HG02610 (cell line): Measurements from ENCODE around the gene RASD2.

Experiments used
- ATAC-seq: cut with Tn5 transposase; IDR thresholded peaks from one replicate; pipeline ENCODE4 v1.9.1; 2021; ENCODE audit warnings: mild to moderate bottlenecking, moderate library complexity; ENCODE audit not compliant: unreplicated experiment

Gene RASD2

GRCh38 chr22:35558031-35558430 is 17.4 kb downstream of the RASD2 start:
- no peak for ATAC-seq

DNA sequence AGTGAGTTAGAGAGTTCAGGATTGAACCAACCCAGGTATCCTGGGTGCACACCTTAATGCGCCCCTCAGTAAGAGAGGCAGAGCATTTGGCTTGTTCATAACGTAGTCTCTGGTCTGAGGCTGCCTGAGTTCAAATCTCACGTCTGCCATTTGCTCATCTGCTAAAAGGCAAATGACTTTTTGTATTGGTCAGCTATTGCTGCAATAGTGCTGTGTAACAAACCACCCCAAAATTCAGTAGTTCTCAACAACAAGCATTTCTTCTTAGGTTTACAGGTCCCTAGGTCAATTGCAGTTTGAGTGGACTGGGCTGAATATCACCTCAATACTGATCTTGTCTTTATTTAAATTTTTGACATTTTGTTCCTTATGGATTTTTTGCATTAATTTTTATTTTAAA is 18.1 kb downstream of the RASD2 start:
- ATAC-seq, result no peak

GRCh38 chr22:35559354-35560005 is 18.8 kb downstream of the RASD2 start:
- ATAC-seq, result no peak

DNA sequence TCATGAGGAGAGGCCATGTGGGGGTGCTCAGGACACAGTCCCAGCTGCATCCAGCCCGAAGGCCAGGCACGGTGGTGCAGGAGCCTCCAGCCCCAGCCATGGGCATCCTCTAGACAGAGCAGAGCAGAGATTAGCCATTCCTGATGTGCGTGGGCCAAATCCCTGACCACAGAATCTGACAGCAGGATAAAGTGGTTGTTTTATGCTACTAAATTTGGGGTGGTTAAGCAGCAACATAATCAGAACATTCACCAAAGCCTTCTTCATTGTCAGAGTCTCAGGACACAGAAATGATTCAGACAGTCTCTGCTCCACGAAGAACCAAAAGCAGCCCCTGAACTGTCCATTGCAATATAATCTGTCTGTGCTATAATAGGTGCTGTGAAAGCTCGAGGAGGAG is 19.7 kb downstream of the RASD2 start:
- ATAC-seq, result no peak

DNA sequence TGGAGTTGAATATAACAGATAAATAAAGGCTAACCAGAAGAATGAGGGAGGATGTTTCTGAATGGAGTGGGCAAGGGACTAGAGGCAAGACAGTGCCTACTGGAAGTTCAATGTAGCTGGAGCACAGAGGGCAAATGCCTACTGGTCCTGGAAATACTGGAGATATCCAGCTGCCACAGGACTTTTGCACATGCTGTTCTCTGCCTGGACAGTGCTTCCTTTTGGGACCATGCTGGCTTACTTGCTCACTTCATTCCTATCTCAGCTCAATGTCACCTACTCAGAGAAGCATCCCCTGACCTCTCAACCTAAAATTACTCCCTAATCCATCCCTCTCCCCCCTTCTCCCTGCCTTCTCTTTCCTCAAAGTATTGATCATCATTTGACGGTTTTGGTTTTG is 20.2 kb downstream of the RASD2 start:
- ATAC-seq, result no peak

DNA sequence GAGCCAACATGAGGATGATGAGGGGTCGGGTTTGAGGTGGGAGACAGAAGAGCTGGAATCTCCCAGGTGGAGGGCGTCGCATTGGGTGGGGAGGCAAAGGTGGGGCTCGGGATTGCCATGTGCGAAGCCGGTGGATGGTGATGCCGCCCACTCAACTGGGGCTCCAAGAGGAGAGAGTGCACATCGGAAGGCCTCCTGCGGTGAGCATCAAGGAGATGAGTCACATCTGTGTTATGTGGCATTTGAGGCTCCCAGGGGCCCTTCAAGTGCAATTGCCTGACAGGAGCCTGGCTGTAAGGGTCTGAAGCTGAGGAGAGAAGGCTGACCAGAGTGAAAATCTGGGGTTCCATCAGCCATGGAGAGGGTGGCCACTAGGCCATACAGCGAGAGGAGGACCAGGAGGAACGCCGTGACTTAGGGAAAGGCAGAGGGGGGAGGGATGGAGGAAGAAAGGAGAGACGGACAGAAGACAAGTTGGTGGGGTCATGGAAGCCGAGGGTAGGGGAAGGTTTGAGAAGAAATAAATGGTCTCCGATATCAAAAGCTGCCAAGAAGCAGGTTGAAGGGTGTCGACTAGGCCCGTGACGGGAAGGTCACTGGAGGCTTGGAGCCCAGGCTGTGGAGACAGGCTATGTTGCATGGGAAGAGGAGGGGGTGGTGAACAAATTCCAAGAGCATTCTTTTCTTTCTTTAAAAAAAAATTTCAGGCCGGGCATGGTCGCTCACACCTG is 21.3 kb downstream of the RASD2 start:
- ATAC-seq, result no peak

DNA sequence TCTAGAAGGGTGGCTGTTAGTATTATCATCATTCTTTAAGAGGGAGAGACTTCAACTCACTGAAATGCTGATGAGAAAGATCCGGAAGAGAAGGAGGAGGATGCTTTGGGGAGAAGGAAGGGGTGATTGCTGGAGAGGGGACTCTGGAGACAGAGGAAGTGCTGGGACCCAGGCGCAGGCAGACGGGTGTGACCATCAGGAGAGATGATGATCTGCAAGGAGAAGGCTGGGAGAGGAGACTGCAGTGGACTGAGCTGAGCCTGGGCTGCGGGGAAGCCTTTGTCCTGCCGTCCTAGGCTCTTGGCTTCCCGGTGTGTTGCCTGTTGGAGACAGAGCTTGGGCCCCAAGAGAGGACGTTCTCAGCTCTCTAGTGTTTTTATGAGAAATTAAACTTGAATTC is 22.6 kb downstream of the RASD2 start:
- no peak for ATAC-seq

DNA sequence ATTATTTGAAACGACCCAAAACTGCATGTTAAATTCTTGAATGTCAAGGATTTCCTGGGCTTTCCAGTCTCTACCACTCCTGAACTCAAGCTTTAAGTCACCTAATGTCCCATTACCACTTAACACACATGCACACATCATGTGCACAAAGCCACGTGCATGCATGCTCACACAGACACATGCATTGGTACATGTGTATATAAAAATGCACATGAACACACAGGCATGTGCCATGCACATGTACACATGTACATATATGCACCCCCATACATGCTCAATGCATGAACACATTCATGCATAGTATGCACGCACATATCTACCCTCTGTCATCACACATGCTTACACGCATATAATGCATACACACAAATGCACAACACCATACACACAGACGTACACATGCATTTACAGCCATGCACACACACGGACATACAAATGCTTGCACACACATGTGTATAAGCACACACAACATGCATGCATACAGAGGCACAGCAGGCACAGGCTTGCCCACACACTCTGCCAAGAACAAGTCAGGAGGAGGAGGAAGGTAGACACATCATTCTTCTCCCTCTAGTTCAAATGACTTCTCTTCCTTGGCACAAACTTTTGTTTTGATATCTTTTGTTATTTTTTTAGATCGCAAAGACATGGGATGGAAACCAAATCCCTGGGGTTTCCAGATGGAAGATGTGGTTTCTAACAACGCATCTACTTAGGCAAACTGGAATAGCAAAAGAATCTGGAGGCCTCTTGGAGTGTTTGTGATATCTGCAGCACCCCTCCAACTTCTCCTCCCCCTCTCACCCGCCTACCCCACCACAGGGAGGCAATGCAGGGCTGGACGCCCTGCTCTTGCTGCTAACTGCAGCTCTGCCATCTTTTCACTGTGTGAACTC is 24.6 kb downstream of the RASD2 start:
- no peak for ATAC-seq

- ATAC-seq, result no peak
Measured at GRCh38 chr22:35567351-35568141, 26.9 kb downstream of the RASD2 start.

GRCh38 chr22:35568751-35569739 is 28.4 kb downstream of the RASD2 start:
- no peak for ATAC-seq

GRCh38 chr22:35569916-35570315 is 29.3 kb downstream of the RASD2 start:
- no peak for ATAC-seq

DNA sequence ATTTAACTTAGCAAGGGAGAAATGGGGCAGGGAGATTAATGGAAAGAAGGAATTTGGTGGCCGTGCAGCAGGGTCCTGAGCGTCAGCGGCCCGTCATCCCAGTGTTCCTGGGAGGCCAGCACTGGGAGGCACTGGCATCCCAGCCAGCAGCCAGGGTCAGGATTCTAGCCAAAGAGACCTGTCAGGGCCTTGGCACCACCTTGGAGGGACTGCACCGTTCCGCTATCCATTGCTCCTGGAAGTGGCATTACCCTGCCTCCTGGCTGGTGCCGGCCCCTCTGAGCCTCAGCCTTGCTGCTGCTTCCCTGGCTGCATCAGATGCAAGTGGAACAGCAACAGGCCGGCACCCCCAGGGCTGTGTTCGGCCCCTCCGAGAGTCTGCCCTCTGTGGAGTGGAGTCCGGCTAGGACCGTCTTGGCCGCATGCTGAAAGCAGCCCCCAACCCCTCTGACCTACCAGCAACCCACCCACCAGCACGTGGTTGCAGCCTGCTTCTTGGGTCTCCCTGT is 30.1 kb downstream of the RASD2 start:
- ATAC-seq, result no peak

DNA sequence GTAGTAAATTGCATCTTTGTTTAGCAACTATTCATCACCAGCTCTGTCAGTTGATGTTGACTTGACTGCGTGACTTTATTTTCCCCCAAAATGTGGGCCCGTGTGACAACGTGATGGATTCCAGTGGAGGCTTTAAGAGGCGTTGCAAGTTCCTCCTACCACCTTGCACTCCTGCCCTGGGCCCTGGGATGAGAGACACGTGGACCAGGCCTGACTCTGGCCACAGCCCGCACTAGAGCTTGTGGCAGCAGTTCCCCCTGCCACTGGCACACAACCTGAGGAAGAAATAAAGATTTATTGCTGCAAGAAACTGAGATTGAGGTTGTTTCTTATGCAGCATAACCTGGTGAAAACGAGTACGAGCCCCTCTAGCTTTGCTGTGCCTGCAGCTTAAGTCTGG is 31.9 kb downstream of the RASD2 start:
- ATAC-seq, result no peak

- ATAC-seq, result no peak
Measured at GRCh38 chr22:35575116-35575748, 34.6 kb downstream of the RASD2 start.

GRCh38 chr22:35576671-35577070 is 36.0 kb downstream of the RASD2 start:
- no peak for ATAC-seq

GRCh38 chr22:35577799-35578659 is 37.4 kb downstream of the RASD2 start:
- ATAC-seq, result no peak

DNA sequence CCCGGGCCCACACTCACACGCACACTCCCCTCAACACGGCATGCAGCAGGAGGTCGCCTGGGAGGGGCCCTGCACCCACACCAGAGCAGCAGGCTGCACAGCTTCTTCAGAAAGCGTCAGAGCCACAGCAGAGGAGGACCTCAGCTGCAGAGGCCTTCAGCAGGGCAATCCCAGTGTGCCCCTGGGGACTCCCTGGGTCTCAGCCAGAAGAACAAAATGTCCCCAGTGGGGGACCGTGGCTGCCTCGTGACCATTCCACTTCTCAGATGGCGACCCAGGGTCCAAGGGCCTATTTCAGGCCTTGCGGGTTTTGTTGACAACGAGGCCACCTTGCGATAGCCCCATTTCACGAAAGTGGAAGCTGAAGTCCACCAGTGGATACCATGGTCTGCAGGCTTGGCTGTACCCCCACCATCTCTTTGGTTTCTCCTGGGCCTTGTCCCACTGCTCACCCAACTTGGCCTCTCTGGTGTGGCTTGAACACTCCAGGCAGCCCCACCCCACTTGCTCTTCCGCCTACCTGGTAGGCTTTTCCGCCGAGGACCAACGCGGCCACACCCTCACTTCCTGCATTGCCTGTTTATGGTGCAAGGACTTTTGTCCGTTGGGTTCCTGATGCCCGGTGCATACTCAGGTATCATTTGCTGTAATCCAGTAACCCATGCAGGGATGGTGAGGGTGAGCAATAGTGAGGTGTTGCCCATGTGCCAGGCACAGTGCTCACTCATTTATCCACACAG is 38.4 kb downstream of the RASD2 start:
- ATAC-seq, result no peak
